ENCODE results near the gene BRWD1.

GRCh38 chr21:39164523-39164922 is 148.9 kb downstream of the BRWD1 start:
- no peak for TF ChIP-seq CTCF (IDR thresholded peaks at IDR 0.05)
- no peak for TF ChIP-seq POLR2A (IDR thresholded peaks at IDR 0.05)
- no peak for TF ChIP-seq POLR2AphosphoS5 (IDR thresholded peaks at IDR 0.05)
